A549 (cell line): Measurements from ENCODE around the gene RUNX1. TPM values are rescaled to one million over a fixed set of nuclear protein-coding genes. Genes with fewer than 3 reads are reported as not detected.

Source experiments
- ATAC-seq, 2 experiments: fragments of 200-7000 bp in 1 of 2; fragments of >200 bp in 1 of 2; cut with Nextera tagmentation in 1 of 2; cut with Tn5 transposase in 1 of 2; 3 replicates each; pipeline versions ENCODE4 v1.8.0 to v1.9.1; 2018 to 2020; ENCODE audit warnings: mild to moderate bottlenecking in 1 of 2, moderate library complexity in 1 of 2
- CTCF ChIA-PET: fragments of 300-600 bp; sonication (Branson Sonifier 250); formaldehyde crosslinking; extraction: SDS; loops from one replicate; lab custom pipeline; 2021; ENCODE audit warnings: antibody characterized with exemption, inconsistent platforms; lab: Yijun Ruan, JAX
- POLR2A ChIA-PET: fragments of 350-600 bp; formaldehyde crosslinking; extraction: SDS; loops from one replicate; lab custom pipeline; 2021; ENCODE audit warnings: antibody characterized with exemption, inconsistent platforms; lab: Yijun Ruan, JAX
- DNase-seq, 2 experiments: peaks; one replicate each; pipeline versions ENCODE4 v3.0.0 to v3.0.0-alpha.2; 2011 to 2016; ENCODE audit warnings: low read depth in 1 of 2, low spot score in 1 of 2
- FAIRE-seq: peaks from 2 replicates; lab custom pipeline; 2011; peaks lifted over from hg19 to GRCh38; lab: Jason Lieb, UNC
- H3K27ac ChIP-seq, 2 experiments: fragments of >200 bp; sonication (Bioruptor Twin); formaldehyde crosslinking; 3 replicates each; pipeline ENCODE4 v1.5.1; 2016 to 2017
- H3K4me1 ChIP-seq: fragments of >200 bp; sonication (Bioruptor Twin); formaldehyde crosslinking; 3 replicates; pipeline ENCODE4 v1.6.1; 2016
- H3K4me2 ChIP-seq: fragments of >200 bp; sonication (Bioruptor Twin); formaldehyde crosslinking; 3 replicates; pipeline ENCODE4 v1.6.1; 2016
- H3K4me3 ChIP-seq: fragments of >200 bp; sonication (Bioruptor Twin); formaldehyde crosslinking; 3 replicates; pipeline ENCODE4 v1.5.1; 2016
- H3K9me3 ChIP-seq: fragments of >200 bp; sonication (Bioruptor Twin); formaldehyde crosslinking; 3 replicates; pipeline ENCODE4 v1.6.1; 2016
- BHLHE40 ChIP-seq: IDR thresholded peaks from 2 replicates; pipeline ENCODE4 v1.6.1; 2012; ENCODE audit warnings: low read depth, low read length, inconsistent platforms
- CBX2 ChIP-seq: fragments of 200-600 bp; sonication (generic); IDR thresholded peaks from 2 replicates; pipeline ENCODE4 v1.6.1; 2016; ENCODE audit warnings: low read depth, mild to moderate bottlenecking, borderline replicate concordance
- CEBPB ChIP-seq, 2 experiments: fragments of >200 bp in 1 of 2; sonication (Bioruptor Twin) in 1 of 2; formaldehyde crosslinking in 1 of 2; IDR thresholded peaks; 2 replicates each; pipeline ENCODE4 v1.6.1; 2012 to 2016
- CHD2 ChIP-seq: fragments of 150-350 bp; IDR thresholded peaks from 2 replicates; pipeline ENCODE4 v1.6.1; 2014; ENCODE audit warnings: low read length; ENCODE audit not compliant: partially characterized antibody
- CTCF ChIP-seq: fragments of >200 bp; sonication (Bioruptor Twin); formaldehyde crosslinking; IDR thresholded peaks from 3 replicates; pipeline ENCODE4 v1.5.1; 2016
- E2F6 ChIP-seq: IDR thresholded peaks from 2 replicates; pipeline ENCODE4 v1.6.1; 2012; ENCODE audit warnings: low read depth, borderline replicate concordance
- EHF ChIP-seq: fragments of 250-450 bp; sonication (Bioruptor Pico); IDR thresholded peaks from 2 replicates; pipeline ENCODE4 v1.5.0; 2020; ENCODE audit warnings: mild to moderate bottlenecking
- EP300 ChIP-seq, 2 experiments: fragments of >200 bp; sonication (Bioruptor Twin); formaldehyde crosslinking; IDR thresholded peaks; 2 replicates in 1 of 2; 3 replicates in 1 of 2; pipeline ENCODE4 v1.6.1; 2016 to 2017
- HOXA7 ChIP-seq: fragments of 250-450 bp; sonication (Bioruptor Pico); IDR thresholded peaks from 2 replicates; pipeline ENCODE4 v1.5.0; 2020; ENCODE audit warnings: mild to moderate bottlenecking, moderate library complexity
- JUN ChIP-seq, 2 experiments: fragments of >200 bp; sonication (Bioruptor Twin); formaldehyde crosslinking; IDR thresholded peaks; 2 replicates in 1 of 2; 3 replicates in 1 of 2; pipeline ENCODE4 v1.6.1; 2016 to 2017
- JUNB ChIP-seq: fragments of >200 bp; sonication (Bioruptor Twin); formaldehyde crosslinking; IDR thresholded peaks from 2 replicates; pipeline ENCODE4 v1.6.1; 2016
- MAFK ChIP-seq: fragments of 450-650 bp; IDR thresholded peaks from 2 replicates; pipeline ENCODE4 v1.6.1; 2014; ENCODE audit not compliant: partially characterized antibody
- NPAS2 ChIP-seq: fragments of 250-450 bp; sonication (Bioruptor Pico); IDR thresholded peaks from 2 replicates; pipeline ENCODE4 v1.8.0; 2022; ENCODE audit warnings: mild to moderate bottlenecking, moderate library complexity, borderline replicate concordance
- NR3C1 ChIP-seq: fragments of >200 bp; sonication (Bioruptor Twin); formaldehyde crosslinking; IDR thresholded peaks from 3 replicates; pipeline ENCODE4 v1.6.1; 2017
- POLR2A ChIP-seq: IDR thresholded peaks from 2 replicates; pipeline ENCODE4 v1.6.1; 2012; ENCODE audit warnings: mild to moderate bottlenecking, low read length
- POLR2AphosphoS2 ChIP-seq: conservative IDR thresholded peaks from 2 replicates; pipeline ENCODE4 v1.6.1; 2012; ENCODE audit warnings: low read length, improper control_type of control experiment, inconsistent platforms
- SMC3 ChIP-seq: fragments of >200 bp; sonication (Bioruptor Twin); formaldehyde crosslinking; IDR thresholded peaks from 3 replicates; pipeline ENCODE4 v1.6.1; 2018; ENCODE audit warnings: inconsistent platforms
- ZC3H11A ChIP-seq: fragments of 450-650 bp; IDR thresholded peaks from 2 replicates; pipeline ENCODE4 v1.6.1; 2014; ENCODE audit warnings: antibody characterized with exemption, mild to moderate bottlenecking
- ZFP36 ChIP-seq: fragments of 450-650 bp; IDR thresholded peaks from 2 replicates; pipeline ENCODE4 v1.6.1; 2014; ENCODE audit warnings: borderline replicate concordance; ENCODE audit not compliant: partially characterized antibody
- ZNF302 ChIP-seq: fragments of 250-450 bp; sonication (Bioruptor Pico); IDR thresholded peaks from 2 replicates; pipeline ENCODE4 v1.9.0; 2021; ENCODE audit warnings: inconsistent platforms, mild to moderate bottlenecking, moderate library complexity
- WGBS: methylation state at CpG from one replicate; pipeline ENCODE4 v1.1.6; 2017; ENCODE audit errors: missing lambda C conversion rate; 5-methylcytosine and 5-hydroxymethylcytosine counted together
- polyA plus RNA-seq, 4 experiments: library from polyadenylated mRNA; depleted of rRNA in 3 of 4; stranded (reverse); fragments of >200 nt; fragmentation: RNase III in 1 of 4; extraction: RNeasy Plus Mini Kit Qiagen cat#74134 plus additional on column Dnase treatment in 1 of 4; gene quantifications; 2 replicates in 3 of 4; 3 replicates in 1 of 4; pipeline ENCODE4 v1.2.3, GENCODE V29; 2011 to 2017
- TF ChIP-seq, protein P1 (sequence below): IDR thresholded peaks from 2 replicates; pipeline ENCODE4 v1.6.1; 2012
- TF ChIP-seq, protein P2 (sequence below): fragments of >200 bp; sonication (Bioruptor Twin); formaldehyde crosslinking; IDR thresholded peaks from 2 replicates; pipeline ENCODE4 v1.6.1; 2016
- TF ChIP-seq, protein P3 (sequence below): fragments of 150-350 bp; IDR thresholded peaks from 2 replicates; pipeline ENCODE4 v1.6.1; 2014; ENCODE audit warnings: low read depth, mild to moderate bottlenecking, low read length

Gene RUNX1
- polyA plus RNA-seq, 2 of the 4 experiments (the other 2 are of a cell fraction) = 5.5 TPM

DNA sequence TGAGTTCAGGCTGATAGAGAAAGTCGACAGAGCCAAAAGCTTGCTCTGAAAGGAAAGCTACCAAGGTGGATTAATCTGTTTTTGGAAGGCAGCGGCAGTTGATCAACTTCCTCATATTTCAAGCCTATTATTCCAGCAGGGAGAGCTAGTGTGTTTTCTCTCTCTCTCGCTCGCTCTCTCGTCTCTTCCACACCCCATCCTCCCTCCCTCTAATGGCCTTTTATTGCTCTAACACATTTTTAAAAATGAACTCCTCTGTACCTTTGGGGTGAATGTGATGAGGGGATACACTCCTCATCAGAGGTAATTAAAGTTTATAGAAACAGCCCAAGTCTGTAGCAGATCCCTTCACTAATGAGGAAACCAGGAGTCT lies 253.9 kb downstream of the RUNX1 start (continued):
- TF ChIP-seq NR3C1 (no peak), JUNB (no peak), SMC3 (peak; percentile 52; the same call in 2 of the 3 replicates), CEBPB (IDR thresholded peaks at IDR 0.05) (no peak), ZNF302 (CRISPR knock-in tag) (no peak), ZFP36 (no peak)
- TF ChIP-seq, protein P1, sequence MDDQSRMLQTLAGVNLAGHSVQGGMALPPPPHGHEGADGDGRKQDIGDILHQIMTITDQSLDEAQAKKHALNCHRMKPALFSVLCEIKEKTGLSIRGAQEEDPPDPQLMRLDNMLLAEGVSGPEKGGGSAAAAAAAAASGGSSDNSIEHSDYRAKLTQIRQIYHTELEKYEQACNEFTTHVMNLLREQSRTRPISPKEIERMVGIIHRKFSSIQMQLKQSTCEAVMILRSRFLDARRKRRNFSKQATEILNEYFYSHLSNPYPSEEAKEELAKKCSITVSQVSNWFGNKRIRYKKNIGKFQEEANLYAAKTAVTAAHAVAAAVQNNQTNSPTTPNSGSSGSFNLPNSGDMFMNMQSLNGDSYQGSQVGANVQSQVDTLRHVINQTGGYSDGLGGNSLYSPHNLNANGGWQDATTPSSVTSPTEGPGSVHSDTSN = no peak
- TF ChIP-seq, protein P2, sequence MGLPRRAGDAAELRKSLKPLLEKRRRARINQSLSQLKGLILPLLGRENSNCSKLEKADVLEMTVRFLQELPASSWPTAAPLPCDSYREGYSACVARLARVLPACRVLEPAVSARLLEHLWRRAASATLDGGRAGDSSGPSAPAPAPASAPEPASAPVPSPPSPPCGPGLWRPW = no peak

DNA sequence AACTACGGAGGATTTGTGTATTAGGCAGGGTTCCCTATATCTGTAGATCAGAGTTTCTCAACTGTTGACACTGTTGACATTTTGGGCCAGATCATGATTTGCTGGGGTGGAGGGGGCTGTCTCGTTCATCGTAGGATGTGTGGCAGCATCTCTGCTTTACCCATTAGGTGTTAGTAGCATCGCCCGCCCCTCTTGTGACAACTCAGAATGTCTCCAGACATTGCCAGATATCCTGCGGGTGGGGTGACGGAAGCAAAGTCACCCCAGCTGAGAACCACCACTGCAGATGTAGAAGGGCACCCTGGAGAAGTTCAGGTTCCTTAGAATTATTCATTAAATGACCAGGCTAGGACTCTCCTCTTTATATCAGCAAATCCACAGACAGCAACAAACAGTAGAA lies 254.4 kb downstream of the RUNX1 start:
- Histone ChIP-seq H3K9me3 (no peaks in the 10 kb centered on the region), H3K27ac (peak overlapping the region; percentile 77 to 85), H3K4me1 (peaks cover 71% of the 10 kb centered on the region), H3K4me3 (no peak overlapping the region), H3K4me2 (peak overlapping the region; percentile 51)
- peak in 1 of 2 experiments; percentile 24; a peak in 1 of 6 replicates for ATAC-seq
- WGBS = 80% methylated on average over 4 of the region's 7 CpGs
- POLR2A ChIA-PET = interaction anchor here (1.8 to 3.6 kb wide), 2 partner anchors 13 to 94 kb away, joined by 8 to 14 read pairs; no protein-coding TSS in a partner anchor
- TF ChIP-seq JUN (IDR thresholded peaks at IDR 0.05) (no peak), BHLHE40 (no peak), CHD2 (no peak), E2F6 (no peak), JUNB (no peak), HOXA7 (no peak), CBX2 (no peak), EP300 (IDR thresholded peaks at IDR 0.05) (no peak), MAFK (no peak), POLR2AphosphoS2 (no peak), POLR2A (no peak), EHF (CRISPR knock-in tag) (no peak), CTCF (no peak), NPAS2 (no peak), ZC3H11A (no peak)
- TF ChIP-seq, protein P1 = no peak
- TF ChIP-seq, protein P3, sequence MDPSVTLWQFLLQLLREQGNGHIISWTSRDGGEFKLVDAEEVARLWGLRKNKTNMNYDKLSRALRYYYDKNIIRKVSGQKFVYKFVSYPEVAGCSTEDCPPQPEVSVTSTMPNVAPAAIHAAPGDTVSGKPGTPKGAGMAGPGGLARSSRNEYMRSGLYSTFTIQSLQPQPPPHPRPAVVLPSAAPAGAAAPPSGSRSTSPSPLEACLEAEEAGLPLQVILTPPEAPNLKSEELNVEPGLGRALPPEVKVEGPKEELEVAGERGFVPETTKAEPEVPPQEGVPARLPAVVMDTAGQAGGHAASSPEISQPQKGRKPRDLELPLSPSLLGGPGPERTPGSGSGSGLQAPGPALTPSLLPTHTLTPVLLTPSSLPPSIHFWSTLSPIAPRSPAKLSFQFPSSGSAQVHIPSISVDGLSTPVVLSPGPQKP = no peak
- no peak for DNase-seq
- no peak for FAIRE-seq
- CTCF ChIA-PET = interaction anchor here (1.2 to 2.3 kb wide), 5 partner anchors 10 to 92 kb away, joined by 4 to 12 read pairs (median 6); no protein-coding TSS in a partner anchor
